Hematopoietic multipotent progenitor cell treated with erythropoietin and hydrocortisone succinate and interleukin-3 and kit ligand, for 17 days (in vitro differentiated cells): ENCODE measurements around the gene CD22.
A peak's percentile ranks its signal among the peaks of the same experiment; 100 is the strongest.

ENCODE experiments used
- DNase-seq: peaks from one replicate; pipeline ENCODE4 v3.0.0-alpha.2; 2015; ENCODE audit warnings: low spot score

The CD22 gene

DNA sequence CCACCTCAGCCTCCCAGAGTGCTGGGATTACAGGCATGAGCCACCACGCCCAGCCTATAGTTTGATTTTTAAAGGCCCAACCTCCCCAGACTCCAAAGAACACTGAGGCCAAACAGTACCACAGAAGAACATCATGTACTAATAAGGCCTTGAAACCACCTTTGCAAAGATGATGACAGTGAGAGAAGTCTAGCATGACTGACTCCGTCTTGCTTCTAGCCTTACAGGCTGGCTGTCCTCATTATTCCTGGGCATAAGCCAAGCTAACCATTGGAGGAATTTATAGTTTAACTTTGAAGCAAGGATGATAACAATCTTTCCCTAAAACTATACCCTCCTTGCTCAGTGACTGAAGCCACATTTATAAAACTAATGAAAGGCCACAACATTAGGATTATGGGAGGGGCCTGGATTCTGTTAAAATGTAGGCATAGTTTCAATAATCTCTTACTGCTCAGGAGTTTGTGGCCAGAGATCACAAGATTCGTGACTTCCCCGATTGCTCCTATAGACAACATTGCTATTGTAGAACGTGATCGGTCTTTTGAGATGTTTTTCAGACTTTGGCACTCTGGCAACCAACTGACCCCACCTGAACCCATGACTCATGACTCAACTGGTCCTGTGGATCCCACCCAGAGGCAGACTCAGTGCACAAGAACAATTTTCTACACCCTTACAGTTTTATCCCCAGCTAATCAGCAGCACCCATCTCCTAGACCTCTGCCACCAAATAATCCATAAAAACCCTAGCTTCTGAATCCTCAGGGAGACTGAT lies 59.5 kb downstream of the CD22 start:
- peak; percentile 24 for DNase-seq

- DNase-seq = peak; percentile 33
These were observed 60.3 kb downstream of the CD22 start for GRCh38 chr19:35389192-35389861.

DNA sequence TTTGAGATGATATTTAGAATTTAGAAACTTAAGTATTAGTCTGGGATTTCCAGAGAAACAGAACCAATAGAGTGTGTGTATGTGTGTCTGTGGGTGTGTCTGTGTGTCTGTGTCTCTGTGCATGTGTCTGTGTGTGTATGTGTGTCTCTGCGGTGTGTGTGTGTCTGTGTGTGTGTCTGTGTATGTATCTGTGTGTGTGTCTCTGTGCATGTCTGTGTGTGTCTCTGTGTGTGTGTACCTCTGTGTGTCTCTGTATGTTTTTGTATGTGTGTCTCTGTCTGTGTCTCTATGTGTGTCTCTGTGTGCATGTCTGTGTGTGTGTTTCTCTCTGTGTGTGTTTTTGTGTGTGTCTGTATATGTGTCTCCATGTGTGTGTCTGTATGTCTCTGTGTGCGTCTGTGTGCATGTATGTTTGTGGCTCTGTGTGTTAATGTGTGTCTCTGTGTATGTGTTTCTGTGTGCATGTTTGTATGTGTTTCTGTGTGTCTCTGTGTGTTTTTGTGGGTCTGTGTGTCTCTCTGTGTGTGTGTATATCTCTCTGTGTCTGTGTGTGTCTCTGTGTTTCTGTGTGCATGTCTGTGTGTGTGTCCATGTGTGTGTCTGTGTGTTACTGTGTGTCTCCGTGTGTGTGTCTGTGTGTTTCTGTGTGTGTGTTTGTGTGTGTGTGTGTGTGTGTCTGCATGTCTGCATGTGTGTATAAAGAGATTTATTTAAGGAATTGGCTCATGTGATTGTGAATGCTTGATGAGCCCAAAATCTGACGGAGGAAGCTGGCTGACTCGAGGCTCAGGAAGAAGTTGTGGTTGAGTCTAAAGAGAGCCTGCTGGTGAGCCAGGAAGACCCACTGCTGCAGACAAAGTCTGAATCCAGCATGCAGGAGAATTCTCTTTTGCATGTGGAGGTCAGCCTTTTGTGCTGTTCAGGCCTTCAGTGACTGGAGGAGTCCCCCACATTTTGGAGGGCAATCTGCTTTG lies 64.0 kb downstream of the CD22 start:
- DNase-seq = no peak

GRCh38 chr19:35395382-35396199 lies 66.6 kb downstream of the CD22 start:
- DNase-seq = no peak

- no peak for DNase-seq
These were observed 67.4 kb downstream of the CD22 start for GRCh38 chr19:35396240-35396885.
